GM21737 (cell line): ENCODE data around the gene NEB.
"Not testable (repeated sequence)": the region's sequence is repeated elsewhere in the genome, so short reads cannot be mapped to it uniquely, and the experiment has no call there.

Experiments used
- ATAC-seq: cut with Tn5 transposase; IDR thresholded peaks from one replicate; pipeline ENCODE4 v1.9.1; 2021; ENCODE audit warnings: mild to moderate bottlenecking, moderate library complexity; ENCODE audit not compliant: unreplicated experiment

NEB gene

DNA sequence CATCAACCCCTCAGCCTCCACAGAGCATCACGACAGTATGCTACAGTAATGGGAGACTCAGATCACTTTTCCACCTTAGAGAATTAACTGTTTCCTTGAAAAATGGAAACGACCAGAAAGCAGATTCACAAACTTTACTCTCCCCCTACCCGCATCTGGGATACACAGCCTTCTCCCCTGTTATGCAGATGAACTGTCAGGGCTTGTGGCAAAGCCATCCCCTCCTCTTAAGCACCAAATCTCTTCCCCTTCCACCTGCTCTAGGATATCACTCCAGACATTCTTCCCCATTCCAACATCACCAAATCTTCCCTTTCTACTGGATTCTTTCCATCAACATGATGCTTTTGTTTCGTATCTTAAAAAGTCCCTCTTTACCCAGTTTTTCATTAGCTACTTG, 26.4 kb downstream of the NEB start:
- ATAC-seq = no peak

DNA sequence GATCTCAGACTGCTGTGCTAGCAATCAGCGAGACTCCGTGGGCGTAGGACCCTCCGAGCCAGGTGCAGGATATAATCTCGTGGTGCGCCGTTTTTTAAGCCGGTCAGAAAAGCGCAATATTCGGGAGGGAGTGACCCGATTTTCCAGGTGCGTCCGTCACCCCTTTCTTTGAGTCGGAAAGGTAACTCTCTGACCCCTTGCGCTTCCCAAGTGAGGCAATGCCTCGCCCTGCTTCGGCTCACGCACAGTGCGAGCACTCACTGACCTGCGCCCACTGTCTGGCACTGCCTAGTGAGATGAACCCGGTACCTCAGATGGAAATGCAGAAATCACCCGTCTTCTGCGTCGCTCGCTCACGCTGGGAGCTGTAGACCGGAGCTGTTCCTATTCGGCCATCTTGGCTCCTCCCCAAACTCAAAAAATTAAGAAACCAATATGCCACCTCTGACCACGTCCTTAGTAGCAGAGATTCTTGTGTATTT, 29.8 kb downstream of the NEB start:
- ATAC-seq = not testable (repeated sequence)

DNA sequence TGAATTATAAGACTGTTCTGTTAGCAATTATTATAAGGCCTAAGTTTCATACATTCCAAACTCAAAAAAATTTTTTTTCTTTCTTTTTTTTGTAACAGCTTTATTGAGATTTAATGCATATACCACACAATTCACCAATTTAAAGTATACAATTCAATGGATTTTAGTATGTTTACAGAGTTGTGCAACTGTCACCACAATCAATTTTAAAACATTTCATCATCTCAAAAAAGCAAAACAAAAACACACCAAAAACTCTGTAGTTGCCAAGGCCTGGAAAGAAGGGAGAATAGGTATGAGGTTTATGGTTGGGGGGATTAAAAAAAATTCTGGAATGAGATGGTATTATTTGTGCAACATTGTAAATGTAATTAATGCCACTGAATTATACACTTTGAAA, 36.1 kb downstream of the NEB start:
- ATAC-seq = not testable (repeated sequence)

DNA sequence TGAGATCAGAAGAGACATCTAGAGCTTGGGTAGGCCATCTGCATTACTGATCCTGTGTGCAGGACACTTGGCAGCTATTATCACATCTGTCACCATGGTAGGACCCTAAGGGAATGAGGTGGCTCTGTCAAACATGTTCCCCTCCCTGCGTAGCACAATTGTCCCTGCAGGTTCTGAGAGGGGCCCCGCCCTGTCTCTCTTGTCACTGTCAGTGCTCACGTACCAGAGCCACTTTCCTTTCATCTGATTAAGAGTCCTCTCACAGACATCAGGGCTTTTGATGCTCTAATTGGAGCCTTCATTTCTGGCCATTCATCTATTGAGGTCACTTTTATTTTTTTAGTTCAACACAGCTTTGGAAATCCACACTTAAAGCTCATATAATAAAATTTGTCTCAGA, 38.5 kb downstream of the NEB start:
- ATAC-seq = no peak

DNA sequence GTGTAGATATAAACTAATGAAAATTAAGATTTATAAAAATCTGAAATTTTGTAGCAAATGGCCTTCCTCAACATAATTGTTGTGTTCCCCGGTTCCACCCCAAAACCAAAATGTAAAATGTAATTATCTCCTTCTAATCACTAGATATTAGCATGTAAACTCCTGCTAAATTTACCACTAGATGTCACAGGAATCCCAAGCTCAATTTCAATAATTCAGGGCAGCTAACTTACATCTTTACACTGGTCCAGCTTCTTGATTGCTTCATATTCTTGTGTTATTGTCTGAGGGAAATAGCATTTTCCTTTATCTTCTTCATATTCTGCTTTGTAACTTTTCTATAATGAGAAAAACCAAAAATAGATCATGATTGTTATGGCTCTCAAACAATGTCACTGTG, 42.6 kb downstream of the NEB start:
- no peak for ATAC-seq

DNA sequence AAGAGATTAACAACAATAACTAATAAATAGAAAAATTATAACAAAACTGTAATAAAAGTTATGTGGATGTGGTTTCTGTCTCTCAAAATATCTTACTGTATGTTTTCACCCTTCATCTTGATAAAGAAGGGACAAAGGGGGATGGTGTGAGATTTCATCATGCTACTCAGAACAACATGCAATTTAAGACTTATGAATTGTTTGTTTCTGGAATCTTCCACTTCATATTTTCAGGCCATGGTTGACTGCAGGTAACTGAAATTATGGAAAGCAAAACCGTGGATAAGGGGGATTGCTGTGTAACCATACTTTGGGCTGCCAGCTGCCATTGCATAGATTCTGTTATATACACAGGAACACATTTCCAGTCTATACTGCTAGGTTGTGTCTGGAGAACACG, 45.6 kb downstream of the NEB start:
- no peak for ATAC-seq

DNA sequence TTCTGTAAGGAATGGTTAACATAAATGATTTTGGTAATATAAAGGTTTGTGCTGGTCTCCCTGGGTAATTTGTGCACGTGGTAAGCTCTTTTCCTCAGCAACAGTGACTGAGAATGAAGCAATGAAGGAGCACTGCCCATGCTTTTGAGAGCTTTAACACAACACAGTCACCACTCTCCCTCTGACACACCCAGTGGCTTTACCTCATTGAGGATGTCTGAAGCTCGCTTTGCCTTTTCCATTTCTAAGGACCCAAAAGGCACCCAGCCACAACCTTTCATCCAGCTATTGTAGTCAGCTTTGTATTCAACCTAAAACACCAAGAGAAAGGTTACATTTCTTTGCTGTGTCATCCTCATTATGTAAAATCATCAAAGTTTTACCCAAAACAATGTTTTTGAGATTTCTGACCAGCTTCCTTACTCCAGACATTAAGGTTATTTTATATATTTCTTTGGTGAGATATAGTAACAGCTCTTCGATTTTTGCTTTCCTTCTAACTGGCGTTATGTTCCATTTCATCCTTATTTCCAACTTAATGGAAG, 51.7 kb downstream of the NEB start:
- no peak for ATAC-seq

DNA sequence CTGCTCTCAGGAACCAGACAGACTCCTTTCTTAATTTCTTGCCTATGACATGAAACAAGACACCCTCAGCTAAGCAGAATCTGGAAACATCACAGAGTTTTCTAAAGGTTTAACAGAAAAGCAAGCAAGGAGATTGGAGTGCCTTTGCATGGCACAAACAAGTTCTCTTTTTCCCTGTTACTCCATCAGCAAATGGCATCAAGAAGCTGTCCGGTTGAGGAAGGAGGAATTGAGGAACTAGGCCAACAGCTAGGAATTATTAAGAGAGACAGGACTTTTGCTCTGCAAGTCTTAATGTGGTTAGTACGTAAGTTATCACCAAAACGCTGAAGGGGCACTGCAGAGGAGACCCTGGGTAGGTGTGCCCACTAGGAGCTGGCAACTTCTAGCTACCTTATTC, 53.2 kb downstream of the NEB start:
- ATAC-seq = no peak

DNA sequence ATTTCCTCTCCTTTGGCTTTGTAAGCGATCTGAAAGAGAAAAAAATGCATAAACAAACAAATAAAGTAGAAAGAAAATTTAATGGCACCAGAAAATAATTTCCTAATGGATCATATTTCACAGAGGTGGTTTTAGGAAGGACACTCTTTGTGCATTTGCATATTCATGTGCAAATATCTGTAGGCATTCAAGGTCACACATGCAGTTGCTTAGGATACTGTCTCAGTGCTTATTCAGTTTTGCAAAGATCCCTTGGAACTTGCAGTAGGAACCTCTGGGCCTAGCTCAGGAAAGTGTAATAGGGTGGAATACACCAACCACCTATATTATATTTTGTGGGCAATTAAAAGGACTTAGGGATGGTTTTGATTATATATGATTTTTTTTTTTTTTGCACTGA, 54.3 kb downstream of the NEB start:
- no peak for ATAC-seq

DNA sequence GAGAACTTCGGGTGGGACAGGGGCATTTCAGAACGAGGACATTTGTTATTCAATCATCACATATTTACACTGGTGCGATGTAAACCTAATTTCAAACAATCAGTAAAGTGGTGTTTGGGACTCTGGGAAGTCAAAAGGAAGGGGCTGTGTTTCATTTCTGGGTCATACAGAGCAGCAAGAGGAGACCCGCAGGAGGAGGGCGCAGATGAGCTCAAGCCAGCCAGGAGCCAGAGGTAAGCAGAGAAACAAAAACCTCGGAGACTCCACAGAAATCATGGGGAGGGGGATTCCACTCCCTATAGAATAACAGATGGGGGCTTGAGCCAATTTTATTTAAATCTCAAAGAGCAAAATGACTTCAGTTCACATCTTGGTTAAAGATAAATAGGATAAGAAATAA, 55.4 kb downstream of the NEB start:
- no peak for ATAC-seq

DNA sequence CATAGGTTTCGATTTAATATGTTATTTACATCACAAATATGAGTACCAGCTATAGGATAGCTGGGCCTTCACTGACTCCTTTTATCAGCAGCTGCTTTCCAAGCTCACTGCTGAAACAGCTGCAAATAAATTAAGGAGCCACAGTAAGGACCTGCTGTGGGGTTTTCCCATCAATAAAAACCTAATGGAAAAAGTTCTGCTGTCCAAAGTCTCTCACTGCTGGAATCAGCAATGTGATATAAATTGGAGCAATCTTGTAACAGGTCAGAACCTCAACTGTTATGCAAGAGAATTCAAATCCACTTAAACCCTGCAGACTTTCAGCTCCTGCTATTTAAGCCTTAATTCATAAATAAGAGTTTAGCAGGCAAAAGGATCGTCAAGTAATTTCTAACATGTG, 61.3 kb downstream of the NEB start:
- no peak for ATAC-seq

DNA sequence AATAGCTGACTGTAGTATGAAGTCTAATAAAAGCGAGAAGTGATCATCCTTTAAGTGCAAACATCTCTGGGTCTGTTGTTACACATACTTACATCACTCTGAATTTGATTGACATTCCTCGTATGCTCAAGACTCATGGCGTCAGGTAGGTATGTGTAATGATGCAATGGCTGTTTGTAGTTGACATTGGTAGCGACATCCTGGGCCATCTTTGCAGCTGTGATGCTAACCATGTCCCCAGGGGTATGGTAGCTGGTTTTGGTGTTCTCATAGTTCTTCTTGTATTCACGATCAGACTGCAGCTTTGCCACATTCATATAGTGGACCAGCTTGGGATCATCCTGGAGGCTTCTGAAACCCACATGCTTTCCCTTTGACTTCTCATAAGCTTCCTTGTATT, 62.0 kb downstream of the NEB start:
- no peak for ATAC-seq

DNA sequence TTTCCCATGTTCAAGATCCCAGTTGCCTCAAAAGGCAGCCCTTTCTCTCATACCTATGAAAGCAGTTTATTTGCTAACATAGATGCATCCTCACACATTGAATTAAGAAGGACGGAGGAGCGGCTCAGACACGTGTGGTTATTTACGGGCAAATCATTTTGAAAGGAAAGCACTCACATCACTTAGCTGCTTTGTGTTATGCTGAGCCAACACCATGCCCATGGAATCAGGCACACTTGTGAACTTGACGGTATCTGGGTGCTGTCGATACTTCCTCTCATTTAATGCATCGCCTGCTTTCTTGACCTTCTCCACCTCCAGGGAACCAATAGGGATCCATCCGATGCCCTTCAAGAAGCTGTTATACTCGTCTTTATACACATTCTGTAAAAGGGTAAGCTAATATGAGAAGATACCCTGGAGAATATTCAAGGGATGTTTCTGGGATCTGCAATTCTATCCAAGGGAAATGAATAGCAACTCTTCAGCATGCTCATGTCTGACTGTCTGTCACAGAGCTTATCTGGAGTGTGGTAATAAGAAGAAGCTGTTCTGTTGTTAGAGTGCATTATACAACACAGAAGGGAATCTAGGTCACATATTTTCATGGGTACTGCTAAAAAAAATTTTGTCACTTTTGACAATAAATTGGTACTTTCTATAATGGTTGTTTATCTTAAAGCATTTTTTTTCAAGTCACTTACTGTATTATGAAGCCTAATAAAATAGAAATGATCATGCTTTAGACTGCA, 63.3 kb downstream of the NEB start:
- ATAC-seq = no peak

DNA sequence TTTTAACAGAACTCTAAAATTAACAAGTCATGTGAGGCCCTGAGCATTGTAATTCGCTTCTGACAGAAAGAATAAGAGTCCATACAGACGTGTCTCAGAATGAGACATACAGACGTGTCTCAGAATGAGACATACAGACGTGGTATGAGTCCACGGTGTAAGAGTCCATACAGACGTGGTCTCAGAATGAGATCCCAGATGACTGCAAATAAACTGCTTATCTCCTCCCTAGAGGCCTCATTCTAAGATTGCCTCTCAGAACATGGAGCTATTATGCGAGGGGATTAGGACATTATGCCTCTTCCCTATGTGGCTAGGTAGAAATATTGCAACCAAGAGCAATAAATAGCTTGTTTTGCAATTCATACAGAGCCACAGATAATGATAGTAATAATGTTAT, 63.9 kb downstream of the NEB start:
- no peak for ATAC-seq

DNA sequence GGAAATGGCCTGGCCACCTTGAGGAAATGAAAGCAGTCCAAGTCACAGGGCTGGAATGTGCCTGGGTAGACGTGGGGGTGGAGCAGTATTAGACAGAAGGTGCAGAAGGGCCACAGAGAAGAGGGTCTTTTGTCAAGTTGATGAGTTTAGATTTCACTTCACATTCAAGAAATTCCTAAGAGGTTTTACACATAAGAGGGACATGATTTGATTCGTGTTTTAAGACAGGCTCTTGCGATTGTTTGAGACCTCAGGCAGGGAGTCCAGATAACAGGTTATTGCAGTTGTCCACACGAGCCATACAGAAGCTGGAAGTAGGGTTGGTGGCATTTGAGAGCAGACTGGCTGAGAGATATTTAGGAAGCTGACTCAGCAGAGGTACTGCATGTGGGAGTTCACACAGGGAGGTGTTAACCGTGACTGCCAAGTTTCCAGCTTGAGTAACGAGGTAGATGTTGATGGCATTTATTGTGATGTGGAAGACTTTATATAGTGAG, 64.6 kb downstream of the NEB start:
- no peak for ATAC-seq

DNA sequence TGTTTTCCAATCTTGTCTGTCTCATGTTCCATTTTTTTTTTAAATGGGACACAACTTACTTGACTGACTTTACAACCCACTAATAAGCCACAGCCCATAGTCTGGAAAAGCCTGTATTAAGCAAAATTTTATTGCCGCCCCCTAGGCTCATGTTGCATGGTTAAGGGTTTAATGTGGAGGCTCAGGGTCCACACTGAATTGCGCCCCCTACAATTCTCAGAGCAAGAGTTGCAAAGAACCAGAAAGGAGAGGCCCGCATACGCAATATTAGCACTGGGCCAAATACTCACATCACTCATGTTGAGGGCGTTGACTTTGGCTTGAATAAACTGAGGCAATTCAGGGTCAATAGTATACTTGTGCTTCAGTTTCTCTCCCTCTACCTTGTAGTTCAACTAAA, 65.5 kb downstream of the NEB start:
- ATAC-seq = no peak

DNA sequence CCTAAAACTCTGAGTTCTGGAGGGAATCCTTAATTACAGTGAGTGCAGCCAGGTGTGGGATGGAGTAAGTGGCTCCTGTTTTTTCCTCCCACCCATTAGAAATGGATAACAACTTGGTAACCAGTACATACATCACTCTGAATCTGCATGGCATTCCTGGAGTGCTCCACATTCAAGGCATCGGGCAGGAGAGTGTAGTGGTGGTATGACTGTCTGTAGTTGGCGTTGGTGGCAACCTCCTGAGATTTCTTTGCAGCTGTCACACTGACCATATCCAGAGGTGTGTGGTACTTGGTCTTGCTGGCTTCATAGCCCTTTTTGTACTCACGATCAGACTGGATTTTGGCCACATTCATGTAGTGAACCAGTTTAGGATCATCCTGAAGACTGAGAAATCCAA, 68.3 kb downstream of the NEB start:
- ATAC-seq = no peak

DNA sequence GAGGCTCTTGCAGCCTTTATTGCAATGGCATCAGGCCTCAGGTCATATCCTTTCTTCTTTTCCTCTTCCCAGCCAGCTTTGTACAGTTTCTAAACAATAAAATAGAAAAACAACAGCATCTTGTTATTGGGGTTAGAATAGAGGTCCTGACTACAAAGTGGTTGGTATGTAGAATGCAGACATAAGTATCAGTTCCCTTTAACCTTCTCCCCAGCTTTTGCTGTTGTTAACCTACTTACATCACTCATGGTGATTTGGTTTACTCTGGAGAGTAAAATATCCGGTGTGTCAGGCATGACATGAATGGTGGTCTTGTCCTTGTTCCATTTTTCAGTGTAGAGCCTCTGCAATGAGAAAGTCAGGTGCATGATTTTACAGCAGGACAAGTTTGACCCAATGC, 69.8 kb downstream of the NEB start:
- no peak for ATAC-seq

DNA sequence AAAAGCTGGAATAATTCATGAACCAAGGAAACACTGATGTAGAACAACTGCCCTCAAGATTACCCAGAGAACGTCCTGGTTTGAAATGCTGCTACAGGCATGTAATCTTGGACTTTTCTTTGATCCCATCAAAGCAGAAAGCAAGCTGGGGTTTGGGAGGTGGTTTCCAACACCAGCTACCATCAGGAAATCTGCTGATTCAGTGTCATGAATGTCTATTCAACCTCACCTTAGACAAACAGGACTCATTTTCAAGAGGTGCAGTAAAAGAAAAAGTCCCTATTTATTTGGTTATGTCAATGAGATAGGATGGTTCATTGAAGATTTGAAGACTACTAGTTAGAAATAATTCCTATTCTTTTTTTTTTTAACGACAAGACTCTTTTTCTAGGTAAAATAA, 72.7 kb downstream of the NEB start:
- no peak for ATAC-seq

DNA sequence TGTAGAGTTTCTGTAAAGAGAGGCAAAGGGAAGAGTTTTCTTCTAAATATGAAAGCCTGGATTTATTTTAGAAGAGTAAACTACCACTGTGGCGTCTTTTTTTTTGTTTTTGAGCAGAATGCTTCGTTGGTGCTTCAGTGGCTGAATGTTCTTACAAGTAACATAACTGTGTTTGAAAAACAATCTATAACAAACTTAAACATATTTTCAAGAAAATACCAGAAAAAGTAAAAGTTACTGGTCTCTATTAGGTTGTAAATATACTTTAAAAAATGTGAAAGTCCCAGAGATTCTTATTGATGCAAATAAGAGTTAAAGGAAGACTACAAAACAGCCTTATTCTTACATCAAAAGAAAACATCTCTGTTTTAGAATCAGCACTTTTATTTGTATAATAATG, 76.2 kb downstream of the NEB start:
- ATAC-seq = no peak

DNA sequence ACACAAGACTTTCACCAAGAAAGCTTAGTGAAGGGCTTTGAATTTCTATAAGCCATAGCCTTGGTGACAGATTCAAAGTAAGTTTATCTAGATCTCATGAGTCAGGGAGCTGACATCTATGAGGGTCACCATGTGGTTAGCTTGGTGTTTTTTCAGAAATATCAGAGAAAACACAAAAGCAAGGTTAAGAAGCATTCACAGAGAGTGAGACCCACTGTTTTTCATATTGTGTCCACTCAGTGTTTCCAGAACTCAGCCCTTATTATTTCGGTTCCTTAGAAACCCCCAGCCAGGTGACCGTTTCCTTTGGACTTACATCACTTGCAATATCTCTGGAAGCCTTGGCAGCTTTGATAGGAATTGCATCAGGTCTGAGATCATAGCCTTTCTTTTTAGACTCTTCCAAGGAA, 76.6 kb downstream of the NEB start:
- ATAC-seq = no peak

DNA sequence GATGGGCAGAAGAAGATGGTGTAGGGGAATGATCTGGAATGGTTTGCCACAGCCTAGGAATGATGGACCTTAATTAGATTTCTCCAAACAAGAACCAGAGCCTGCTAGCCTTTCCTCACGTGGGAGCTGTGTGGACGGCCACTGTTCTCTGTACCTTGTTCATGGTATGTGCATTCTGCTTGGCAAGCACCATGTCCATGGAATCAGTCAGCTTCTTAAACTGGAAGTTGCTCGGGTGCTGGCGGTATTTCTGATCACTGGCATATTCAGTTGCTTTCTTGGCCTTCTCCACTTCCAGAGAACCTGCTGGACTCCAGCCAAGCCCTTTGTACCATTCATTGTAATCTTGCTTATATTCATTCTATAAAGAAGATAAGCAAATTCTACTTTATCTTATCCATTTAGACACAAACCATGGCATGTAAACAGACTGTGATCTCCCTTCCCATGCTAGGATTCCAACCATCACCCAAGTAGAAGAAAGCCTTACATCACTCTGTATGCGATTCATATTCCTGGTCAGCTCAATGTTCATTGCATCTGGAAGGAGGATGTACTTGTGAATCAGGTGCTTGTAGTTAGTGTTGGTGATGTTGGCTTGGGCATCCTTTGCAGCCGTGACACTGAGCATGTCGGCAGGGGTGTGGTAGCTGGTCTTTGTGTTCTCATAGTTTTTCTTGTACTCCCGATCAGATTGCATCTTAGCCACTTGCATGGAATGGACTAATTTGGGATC, 78.4 kb downstream of the NEB start:
- ATAC-seq = no peak
